ENCODE results near the gene HCLS1. TPM values are rescaled to one million over a fixed set of nuclear protein-coding genes. Genes with fewer than 3 reads are reported as not detected.

The HCLS1 gene, protein sequence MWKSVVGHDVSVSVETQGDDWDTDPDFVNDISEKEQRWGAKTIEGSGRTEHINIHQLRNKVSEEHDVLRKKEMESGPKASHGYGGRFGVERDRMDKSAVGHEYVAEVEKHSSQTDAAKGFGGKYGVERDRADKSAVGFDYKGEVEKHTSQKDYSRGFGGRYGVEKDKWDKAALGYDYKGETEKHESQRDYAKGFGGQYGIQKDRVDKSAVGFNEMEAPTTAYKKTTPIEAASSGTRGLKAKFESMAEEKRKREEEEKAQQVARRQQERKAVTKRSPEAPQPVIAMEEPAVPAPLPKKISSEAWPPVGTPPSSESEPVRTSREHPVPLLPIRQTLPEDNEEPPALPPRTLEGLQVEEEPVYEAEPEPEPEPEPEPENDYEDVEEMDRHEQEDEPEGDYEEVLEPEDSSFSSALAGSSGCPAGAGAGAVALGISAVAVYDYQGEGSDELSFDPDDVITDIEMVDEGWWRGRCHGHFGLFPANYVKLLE
- total RNA-seq (2022; extraction: Qiagen RNA extraction; ENCODE audit: low read depth): 0.07 to 0.45 TPM (median 0.13 TPM) in 5 replicates

DNA sequence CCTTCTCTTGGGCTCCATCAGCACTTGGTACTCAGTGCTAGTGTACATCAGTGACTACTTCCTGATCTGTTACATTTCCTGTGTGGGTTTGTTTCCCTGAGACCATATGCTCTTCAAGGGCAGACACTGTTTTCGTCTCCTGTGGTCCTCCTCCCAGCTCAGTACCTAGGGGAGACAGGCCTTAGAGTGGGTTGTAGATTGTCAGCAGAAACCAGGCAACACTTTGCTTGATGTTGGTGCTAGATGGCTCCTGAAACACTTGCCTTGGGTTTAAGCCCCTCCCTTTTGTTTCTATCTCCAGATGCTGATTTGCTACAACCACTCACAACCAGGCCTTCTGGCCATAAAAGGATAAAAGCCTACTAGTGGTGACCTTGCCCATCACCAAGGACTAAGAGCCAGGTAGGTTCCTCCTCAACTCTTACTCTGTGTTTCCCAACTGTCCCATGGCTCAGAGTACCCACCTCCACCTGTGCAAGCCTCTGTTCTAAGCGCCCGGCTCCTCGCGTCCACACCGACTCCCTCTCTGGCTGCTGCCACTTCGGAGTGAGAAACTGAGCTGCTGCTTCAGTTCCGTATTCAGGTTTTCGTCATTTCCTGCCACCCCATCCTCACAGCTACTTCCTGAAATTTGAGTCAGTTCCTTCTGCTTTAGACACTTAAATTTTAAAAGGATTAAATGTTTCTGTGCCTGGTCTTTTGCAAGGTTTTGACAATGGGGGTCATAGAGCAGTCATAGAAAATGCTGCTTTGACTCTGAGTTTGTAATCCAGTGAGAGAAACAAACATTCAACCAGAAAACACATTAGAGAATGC lies at the start of gene HCLS1:
Gene HCLS1 (minus strand): TSS at position 548 of the 816 bp plus-strand sequence. CDS start 2,556 bp downstream, outside the sequence.

DNA sequence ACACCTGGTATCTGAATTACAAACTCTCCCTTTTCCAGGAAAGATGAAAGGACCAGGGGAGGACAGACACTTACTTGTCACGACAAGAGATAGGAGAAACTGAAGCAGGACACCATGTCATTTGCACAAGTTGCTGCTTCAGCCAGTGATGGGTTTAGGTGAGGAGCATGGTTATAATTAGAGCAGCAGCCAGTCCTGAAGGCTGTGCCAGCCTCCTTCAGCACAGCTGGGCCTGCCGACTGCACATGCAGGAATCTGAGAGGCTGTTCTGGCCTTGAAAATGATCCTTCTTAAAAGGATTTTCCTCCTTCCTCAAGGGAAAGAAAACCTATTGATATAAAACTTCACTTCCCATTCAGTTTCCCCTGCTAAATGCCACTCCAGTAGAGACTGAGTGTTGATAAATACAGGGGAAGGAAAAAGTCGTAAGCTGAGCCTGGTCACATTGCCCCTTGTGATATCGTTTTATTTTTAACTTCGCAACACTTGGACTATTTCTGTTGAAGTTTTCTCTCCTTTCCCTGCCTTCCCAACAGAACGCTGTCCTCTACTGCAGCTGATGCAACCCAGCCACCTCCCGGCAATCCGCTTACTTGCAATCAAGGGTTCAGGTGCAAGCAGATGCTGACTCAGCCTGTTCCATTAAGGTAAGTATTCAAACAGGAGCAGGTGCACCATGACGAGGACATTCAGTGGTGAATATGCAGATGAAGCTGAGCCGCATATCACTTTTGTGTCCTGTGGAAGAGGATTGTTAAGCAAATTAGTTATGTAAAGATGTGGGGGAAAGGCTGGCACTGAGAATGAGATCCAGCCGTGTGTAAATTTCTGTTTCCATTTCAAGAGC lies 67.6 kb downstream of the HCLS1 start, which contains the start of gene FBXO40:
Gene FBXO40 (plus strand): TSS at position 524 of the 847 bp plus-strand sequence. CDS start 27,197 bp downstream, outside the sequence.

Other genes starting within 250 kb of the HCLS1 start
- 6.4 to 7.5 TPM (median 6.6 TPM) in 5 replicates for gene POLQ, start 114.9 kb downstream of the HCLS1 start, total RNA-seq (2022; extraction: Qiagen RNA extraction; ENCODE audit: low read depth)
- gene ARGFX, start 93.0 kb downstream of the HCLS1 start, total RNA-seq (2022; extraction: Qiagen RNA extraction; ENCODE audit: low read depth): not detected in 5 replicates
- gene FBXO40, start 67.5 kb downstream of the HCLS1 start, total RNA-seq (2022; extraction: Qiagen RNA extraction; ENCODE audit: low read depth): not detected in 5 replicates
- gene GOLGB1, start 88.8 kb upstream of the HCLS1 start, total RNA-seq (2022; extraction: Qiagen RNA extraction; ENCODE audit: low read depth): 15.4 to 20.6 TPM (median 17.3 TPM) in 5 replicates
- gene IQCB1, start 174.2 kb upstream of the HCLS1 start, total RNA-seq (2022; extraction: Qiagen RNA extraction; ENCODE audit: low read depth): 9.7 to 15.0 TPM (median 11.1 TPM) in 5 replicates
- 2.1 to 3.1 TPM (median 2.4 TPM) in 5 replicates for gene EAF2, start 174.3 kb upstream of the HCLS1 start, total RNA-seq (2022; extraction: Qiagen RNA extraction; ENCODE audit: low read depth)
- gene SLC15A2, start 233.5 kb upstream of the HCLS1 start, total RNA-seq (2022; extraction: Qiagen RNA extraction; ENCODE audit: low read depth): 0.12 to 0.41 TPM (median 0.35 TPM) in 5 replicates

All from A549 treated with CpdA at 1 μM for 4 hours (cell line).